WTC11 (cell line): Measurements from ENCODE around the gene COBLL1. TPM values are rescaled to one million over a fixed set of nuclear protein-coding genes. Genes with fewer than 3 reads are reported as not detected.

Experiments
- total RNA-seq: library from RNA; stranded (reverse); gene quantifications from 3 replicates; pipeline ENCODE4 v1.2.3, GENCODE V29; 2021

Gene COBLL1
- total RNA-seq, 1 experiment from 2014 or later: 5.8 TPM

Other genes with a start within 250 kb of the COBLL1 start
- gene GRB14, start 220.3 kb downstream of the COBLL1 start, total RNA-seq: 14.9 to 17.2 TPM (median 17.2 TPM) in 3 replicates
- gene SLC38A11, start 113.7 kb upstream of the COBLL1 start, total RNA-seq: not detected in 3 replicates